HL-60/S4 (cell line): Measurements from ENCODE around the gene SVIL.
"Not testable (repeated sequence)": the region's sequence is repeated elsewhere in the genome, so short reads cannot be mapped to it uniquely, and the experiment has no call there.

Source experiments
- in situ Hi-C: fragments of 300-500 bp; cut with MboI; formaldehyde crosslinking; loops from 2 replicates; pipeline ENCODE4 v1.14.3; 2022; ENCODE audit warnings: low sequenced_read_pairs

Gene SVIL

GRCh38 chr10:29607576-29607975 lies 27.2 kb downstream of the SVIL start:
- in situ Hi-C loops, result no loop called here

DNA sequence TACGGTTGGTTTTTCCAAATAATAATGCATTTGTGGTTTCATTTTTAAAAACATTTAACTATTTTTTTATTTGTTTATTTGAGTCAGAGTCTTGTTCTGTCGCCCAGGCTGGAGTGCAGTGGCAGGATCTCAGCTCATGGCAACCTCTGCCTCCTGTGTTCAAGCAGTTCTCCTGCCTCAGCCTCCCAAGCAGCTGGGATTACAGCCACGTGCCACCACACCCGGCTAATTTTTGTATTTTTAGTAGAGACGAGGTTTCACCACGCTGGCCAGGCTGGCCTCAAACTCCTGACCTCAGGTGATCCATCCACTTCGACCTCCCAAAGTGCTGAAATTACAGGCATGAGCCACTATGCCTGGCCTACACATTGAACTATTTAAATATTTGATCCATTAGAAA lies 28.1 kb downstream of the SVIL start:
- in situ Hi-C loops, result not testable (repeated sequence)

DNA sequence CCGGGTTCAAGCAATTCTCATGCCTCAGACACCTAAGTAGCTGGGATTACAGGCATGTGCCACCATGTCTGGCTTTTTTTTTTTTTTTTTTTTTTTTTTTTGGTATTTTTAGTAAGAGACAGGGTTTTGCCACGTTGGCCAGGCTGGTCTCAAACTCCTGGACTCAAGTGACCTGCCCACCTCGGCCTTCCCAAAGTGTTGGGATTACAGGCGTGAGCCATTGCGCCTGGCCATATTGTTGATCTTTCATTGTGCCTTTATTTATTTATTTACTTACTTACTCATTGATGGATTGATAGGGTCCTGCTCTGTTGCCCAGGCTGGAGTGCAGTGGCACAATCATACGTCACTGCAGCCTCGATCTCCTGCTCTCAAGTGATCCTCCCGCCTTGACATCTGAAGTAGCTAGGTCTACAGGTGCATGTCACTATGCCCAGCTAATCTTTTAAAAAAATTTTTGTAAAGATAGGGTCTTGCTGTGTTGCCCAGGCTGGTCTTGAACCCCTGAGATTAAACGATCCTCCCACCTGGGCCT lies 30.4 kb downstream of the SVIL start:
- in situ Hi-C loops, result no loop called here

GRCh38 chr10:29603223-29603896 lies 31.4 kb downstream of the SVIL start:
- in situ Hi-C loops, result no loop called here

DNA sequence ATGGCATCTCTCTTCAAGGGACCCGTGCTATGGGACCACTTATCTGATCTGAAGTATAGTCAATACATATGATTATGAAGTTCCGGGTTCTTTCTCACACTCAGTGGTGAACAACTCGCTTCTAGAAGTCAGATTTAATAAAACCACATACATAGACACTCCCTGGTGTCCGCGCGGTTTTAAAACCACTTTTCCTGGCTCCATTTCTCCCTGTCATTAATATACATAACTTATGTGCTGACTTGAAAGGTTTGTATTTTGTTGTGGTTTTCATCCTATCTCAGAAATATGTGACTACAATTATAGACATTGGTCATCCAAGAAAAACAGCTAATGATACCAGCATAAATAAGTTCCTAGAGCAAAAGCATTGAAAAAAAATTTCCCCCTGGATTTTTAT lies 34.0 kb downstream of the SVIL start:
- in situ Hi-C loops, result no loop called here

- in situ Hi-C loops, result no loop called here
These were observed 34.7 kb downstream of the SVIL start for GRCh38 chr10:29600067-29600466.

GRCh38 chr10:29598851-29599311 lies 35.9 kb downstream of the SVIL start:
- in situ Hi-C loops, result no loop called here

GRCh38 chr10:29596826-29597225 lies 37.9 kb downstream of the SVIL start:
- in situ Hi-C loops, result no loop called here

DNA sequence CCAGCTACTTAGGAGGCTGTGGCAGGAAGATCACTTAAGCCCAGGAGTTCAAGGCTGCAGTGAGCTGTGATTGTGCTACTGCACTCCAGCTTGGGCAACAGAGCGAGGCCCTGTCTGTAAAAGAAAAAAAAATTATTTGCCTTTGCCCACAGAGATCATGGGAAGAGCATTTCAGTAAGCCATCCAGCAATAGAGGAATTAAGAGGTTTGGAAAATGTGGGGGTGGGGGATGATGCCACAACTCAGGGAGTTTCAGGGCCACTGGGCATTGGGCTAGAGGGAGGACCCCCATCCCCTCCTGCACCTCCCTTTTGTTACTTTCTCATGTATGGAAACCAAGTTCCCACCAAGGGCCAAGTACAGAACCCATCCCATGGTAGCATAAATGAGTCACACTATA lies 38.4 kb downstream of the SVIL start:
- in situ Hi-C loops, result no loop called here

DNA sequence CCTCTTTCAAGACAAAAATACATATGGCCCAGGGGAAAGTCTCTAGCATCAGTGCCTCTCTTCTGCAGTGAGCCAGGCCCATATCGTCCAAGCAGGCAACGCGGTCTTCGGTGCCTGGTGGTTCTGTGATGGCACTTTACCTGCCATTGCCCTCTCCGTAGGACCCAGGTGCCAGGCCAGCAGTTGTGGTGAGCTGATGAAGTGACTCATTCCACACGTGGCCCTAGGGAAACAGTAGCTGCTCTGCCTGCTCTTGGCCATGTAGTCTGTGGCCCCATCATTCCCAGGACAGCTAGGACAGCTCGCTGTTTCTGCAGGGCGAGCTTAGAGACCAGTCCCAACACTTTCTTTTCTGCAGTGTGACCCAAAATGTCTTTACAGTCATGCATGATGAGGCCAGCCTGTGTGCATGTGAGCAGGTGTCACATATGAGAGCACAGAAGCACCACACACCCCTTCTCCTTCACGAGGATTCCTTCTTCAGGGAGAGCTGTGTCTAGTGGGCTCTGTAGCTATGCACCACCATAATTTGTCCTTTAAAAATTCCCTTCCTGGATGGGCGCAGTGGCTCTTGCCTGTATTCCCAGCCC lies 39.0 kb downstream of the SVIL start:
- in situ Hi-C loops, result no loop called here

DNA sequence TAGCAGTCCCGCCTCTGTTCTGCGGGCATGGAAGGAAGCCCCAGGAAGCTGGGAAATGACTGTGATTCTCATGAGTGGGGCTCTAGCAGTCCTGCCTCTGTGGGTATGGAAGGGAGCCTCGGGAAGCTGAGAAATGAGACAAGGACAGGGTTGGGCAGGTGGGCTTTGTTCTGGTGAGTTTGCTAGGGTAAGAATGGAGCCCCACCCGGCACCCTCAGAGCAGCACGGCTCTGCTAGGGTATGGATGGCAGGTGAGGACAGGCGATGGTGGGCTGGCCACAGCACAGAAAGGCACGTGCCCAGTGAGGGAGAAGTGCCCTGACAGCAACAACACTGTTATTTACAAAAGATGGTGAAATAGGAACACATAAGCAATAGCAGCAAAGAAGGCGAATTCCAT lies 39.6 kb downstream of the SVIL start:
- in situ Hi-C loops, result no loop called here

GRCh38 chr10:29591651-29591968 lies 43.2 kb downstream of the SVIL start:
- in situ Hi-C loops, result no loop called here

GRCh38 chr10:29590915-29591650 lies 43.7 kb downstream of the SVIL start:
- in situ Hi-C loops, result no loop called here

DNA sequence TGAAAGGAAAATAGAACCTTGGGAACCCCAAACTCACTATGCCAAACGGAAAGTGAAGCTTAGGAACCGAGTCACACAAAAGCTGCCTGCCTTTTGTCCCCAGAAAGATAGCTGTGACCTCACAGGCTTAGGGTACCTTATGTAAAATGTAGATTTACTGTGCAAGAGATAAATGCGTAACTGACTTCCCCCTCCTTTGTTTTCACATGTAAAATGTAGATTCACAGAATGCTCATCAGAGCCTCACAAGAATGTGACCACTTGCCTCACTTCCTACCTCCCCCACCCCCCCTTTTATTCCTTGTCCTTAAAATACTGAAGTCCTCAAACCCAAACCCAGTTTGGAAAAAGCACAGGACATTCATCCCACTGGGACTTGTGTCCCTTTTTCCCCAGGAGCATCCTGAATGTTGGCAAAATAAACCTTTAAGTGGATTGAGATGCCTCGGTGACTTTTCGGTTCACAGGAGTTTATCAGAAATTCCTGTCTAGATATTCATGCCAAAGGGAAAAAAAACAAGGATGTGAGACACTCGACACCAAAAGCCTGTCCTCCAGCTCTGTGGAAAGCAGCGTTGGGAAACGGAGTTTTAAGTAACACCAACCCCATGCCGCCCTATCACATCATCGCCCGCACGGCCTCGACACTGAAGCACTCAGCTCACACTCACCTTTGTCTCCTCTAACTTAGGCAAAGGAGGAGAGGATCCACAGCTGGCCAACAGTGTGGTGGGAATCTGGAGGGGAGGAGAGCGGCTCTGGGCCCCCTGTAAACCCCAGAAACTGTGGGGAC lies 45.9 kb downstream of the SVIL start:
- in situ Hi-C loops, result no loop called here

DNA sequence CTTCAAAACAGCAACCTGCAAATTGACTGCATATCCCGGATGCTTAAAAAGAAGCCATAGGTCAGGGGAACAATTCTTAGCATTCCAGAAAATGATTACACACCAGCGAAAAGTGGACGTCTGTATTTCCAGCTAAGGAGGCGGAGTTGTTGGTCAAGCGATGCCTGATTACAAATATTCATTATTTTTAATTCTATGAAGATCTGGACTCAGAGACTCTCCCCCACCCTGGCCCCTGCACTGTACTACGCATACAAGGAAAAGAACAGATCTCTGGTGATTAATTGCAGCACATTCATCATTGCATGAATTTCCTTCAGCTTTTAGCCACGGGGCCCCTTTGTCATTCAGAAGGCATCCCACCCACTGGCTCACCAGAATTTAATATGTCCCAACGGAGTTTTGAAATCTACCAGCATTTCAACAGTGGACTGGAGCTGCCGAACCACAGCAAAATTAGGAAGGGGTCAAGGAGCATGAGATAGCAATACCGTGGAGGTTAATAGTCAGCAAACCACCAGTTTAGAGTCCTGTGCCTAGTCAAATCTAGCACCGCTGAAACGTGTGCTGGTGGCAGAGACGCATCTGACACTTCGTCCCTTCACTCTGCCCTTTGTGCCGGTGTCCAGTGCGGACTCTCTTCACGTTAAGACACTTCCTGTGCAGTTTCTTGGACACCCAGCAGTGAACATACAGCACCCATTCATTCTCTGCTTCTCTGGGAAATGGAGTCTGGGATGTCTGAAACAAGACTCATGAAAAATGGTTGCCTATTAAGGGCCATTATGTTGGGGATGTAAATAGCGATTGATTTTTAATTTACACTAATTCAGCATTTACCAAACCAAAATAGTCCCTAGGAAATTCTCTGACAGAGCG lies 46.8 kb downstream of the SVIL start:
- in situ Hi-C loops, result not testable (repeated sequence)

DNA sequence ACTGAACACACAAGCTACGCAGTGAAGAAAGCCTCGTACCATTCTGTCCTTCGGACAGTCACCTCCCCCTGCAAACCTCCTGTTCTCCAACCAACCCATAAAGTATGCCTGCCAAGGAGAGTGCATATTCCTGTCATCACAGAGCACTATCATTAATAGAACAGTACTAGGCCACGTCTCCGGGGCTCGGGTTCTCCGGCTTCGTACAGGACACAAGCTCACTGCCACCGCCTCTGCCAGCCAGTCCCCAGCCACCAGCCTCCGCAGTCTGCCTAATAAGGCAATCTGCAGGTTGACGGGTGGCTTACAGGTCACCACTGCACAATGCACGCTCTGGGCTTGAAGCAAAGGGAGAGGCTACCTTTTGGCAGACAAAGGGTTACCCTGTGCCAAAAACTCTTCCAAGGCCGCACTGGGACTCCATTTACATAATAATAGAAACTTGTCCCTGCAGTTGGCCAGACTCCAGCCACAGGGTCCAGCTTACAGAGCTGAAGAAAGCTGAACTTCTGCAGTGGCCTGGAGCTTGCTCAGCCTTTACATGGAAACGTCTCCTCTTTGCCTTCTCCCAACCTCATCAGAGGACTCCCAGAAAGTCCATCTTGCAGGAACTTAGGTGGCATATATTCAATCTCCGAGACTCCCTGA lies 47.5 kb downstream of the SVIL start:
- in situ Hi-C loops, result not testable (repeated sequence)

DNA sequence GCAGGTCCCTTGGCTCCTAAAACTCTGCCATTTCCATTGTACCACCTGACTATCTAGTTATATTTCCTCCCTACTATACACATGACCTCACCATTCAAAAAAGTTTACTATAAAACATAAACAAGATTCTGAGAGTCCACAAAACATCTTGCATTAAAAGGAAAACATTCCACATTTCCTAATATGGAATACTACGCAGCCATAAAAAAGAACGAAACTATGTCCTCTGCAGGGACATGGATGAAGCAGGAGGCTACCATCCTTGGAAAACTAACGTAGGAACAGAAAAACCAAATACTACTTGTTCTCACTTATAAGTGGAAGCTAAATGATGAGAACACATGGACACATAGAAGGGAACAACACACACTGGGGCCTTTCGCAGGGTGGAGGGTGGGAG lies 48.3 kb downstream of the SVIL start:
- in situ Hi-C loops, result no loop called here

DNA sequence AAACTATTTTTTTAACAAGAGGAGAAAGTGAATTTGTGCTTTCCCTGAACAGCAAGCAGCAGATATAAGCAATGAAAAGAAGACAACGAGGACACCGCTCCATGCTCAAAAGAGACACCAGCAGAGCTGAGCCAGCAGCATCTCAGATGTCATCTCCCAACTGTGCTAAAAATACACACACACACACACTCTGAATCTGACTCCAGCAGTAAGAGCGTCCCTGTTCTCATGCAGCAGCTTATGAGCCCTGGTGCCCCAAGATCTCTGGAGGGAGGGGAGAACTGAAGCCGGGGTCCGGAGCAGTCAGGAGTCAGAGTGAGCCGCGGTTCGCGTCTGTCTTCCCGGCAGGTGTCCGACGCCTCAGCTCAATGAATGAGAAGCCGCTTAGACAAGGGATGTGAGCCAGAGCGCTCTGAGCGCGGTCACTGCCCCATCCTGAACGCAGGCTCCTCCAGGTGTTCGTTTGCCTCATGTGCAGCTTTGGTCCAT lies 49.2 kb downstream of the SVIL start:
- in situ Hi-C loops, result no loop called here

DNA sequence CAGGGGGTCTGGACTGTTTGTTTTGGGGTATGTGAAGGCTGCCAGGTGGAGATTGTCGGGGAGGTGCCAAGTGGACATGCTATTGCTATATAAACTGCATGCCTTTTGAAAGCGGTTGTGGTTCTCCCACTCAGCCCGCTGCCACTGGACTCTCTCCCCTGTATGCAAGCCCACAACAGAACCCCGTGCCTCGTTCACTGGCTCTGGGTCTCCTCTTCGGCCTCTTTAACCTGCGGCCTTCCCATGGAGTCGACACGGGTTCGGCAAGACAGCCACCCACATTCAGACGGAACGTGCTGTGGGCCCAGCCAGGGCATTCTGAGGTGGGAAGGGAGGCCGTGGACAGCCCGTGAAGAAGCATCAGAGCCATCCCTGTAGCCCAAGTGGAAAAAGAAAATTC lies 50.3 kb downstream of the SVIL start:
- in situ Hi-C loops, result no loop called here

- in situ Hi-C loops, result no loop called here
These were observed 51.1 kb downstream of the SVIL start for GRCh38 chr10:29583674-29584073.
